ENCODE data around the gene SORT1. TPM values are rescaled to one million over a fixed set of nuclear protein-coding genes. Genes with fewer than 3 reads are reported as not detected.

Gene SORT1
- total and polyA plus RNA-seq, 2 of the 13 experiments (the other 11 are each of a cell fraction or from before 2014, with no cell fraction given), result 32.4 to 93.0 TPM

GRCh38 chr1:109434484-109434883 is 36.8 kb upstream of the SORT1 start:
- H2AFZ ChIP-seq (ENCODE audit: low read length), result no peak overlapping the region
- WGBS (ENCODE audit: low lambda C conversion rate), result 20% methylated on average over 1 of the region's 1 CpG
- no peak overlapping the region for H3K9ac ChIP-seq (ENCODE audit: insufficient read depth, low read depth, low read length)
- H3K4me2 ChIP-seq (ENCODE audit: low read depth, low read length), result no peak overlapping the region
- DNase-seq (ENCODE audit: low spot score), result no peak
- peaks cover 24% of the 10 kb centered on the region for H3K4me1 ChIP-seq (ENCODE audit: insufficient read depth, low read length)
- H3K79me2 ChIP-seq (ENCODE audit: insufficient read depth, low read length), result no peaks in the 10 kb centered on the region
- H4K20me1 ChIP-seq (ENCODE audit: insufficient read depth, low read length), result no peaks in the 10 kb centered on the region
- no TSS peak for BruUV-seq (replicated peaks)
- intact Hi-C loops (cut with micrococcal nuclease; ENCODE audit: unreplicated experiment) (no loop called here), in situ Hi-C loops (cut with HindIII; ENCODE audit: extremely low pct_ligation_motif_present, low pct_unique_long_range_greater_than_20kb) (no loop called here)
- no peak for ATAC-seq
- no peaks in the 10 kb centered on the region; a peak in 1 of 5 replicates for H3K27me3 ChIP-seq (ENCODE audit: control insufficient read depth in 1 of 2, insufficient read depth in 2 of 2, low read length in 2 of 2)
- ChIA-PET POLR2A (no interaction called here), CTCF (ENCODE audit: low intra/inter-chr PET ratio, low total read pairs) (no interaction called here)
- no peak overlapping the region for H3K27ac ChIP-seq (ENCODE audit: extremely low read length, insufficient read depth, low read length)
- no peak for FAIRE-seq
- H3K9me3 ChIP-seq (ENCODE audit: low read length), result no peaks in the 10 kb centered on the region
- H3K4me3 ChIP-seq (replicated peaks in 1 of 3; ENCODE audit: insufficient read depth in 1 of 3, low read depth in 2 of 3, low read length in 3 of 3), result no peak overlapping the region
- no peaks in the 10 kb centered on the region for H3K36me3 ChIP-seq (replicated peaks in 1 of 2; ENCODE audit: control insufficient read depth in 1 of 2, insufficient read depth in 2 of 2, low read length in 2 of 2)
- TF ChIP-seq CTCF (CRISPR knock-in tag; IDR thresholded peaks at IDR 0.05) (no peak), ZNF382 (CRISPR knock-in tag; IDR thresholded peaks at IDR 0.05; ENCODE audit: borderline replicate concordance) (no peak), SP4 (CRISPR knock-in tag; IDR thresholded peaks at IDR 0.05) (no peak), FOXO1 (CRISPR knock-in tag; IDR thresholded peaks at IDR 0.05) (no peak), ZGPAT (CRISPR knock-in tag; IDR thresholded peaks at IDR 0.05) (no peak), MED1 (CRISPR knock-in tag; IDR thresholded peaks at IDR 0.05) (no peak), ATF7 (IDR thresholded peaks at IDR 0.05) (0 out of 2 replicates have a peak, but pooled peaks have one; percentile 22), ATF7 (CRISPR knock-in tag; IDR thresholded peaks at IDR 0.05) (no peak), CEBPZ (IDR thresholded peaks at IDR 0.05; ENCODE audit: low read length) (no peak), ZNF607 (CRISPR knock-in tag; IDR thresholded peaks at IDR 0.05; ENCODE audit: borderline replicate concordance) (no peak), ZNF775 (CRISPR knock-in tag; IDR thresholded peaks at IDR 0.05; ENCODE audit: borderline replicate concordance) (no peak), ARHGAP35 (CRISPR knock-in tag; IDR thresholded peaks at IDR 0.05; ENCODE audit: borderline replicate concordance) (no peak), LRRFIP1 (CRISPR knock-in tag; conservative IDR thresholded peaks at IDR 0.05) (no peak)
